Fibroblast of villous mesenchyme (primary cell): ENCODE measurements around the gene MPG. TPM values are rescaled to one million over a fixed set of nuclear protein-coding genes. Genes with fewer than 3 reads are reported as not detected.
A peak's percentile ranks its signal among the peaks of the same experiment; 100 is the strongest.

Experiments
- DNase-seq: peaks from one replicate; pipeline ENCODE4 v3.0.0-alpha.2; 2010; ENCODE audit warnings: low read depth
- H3K4me3 ChIP-seq: 2 replicates; pipeline ENCODE4 v1.5.1; 2011; ENCODE audit warnings: low read depth, mild to moderate bottlenecking, low read length
- CTCF ChIP-seq: IDR thresholded peaks from 2 replicates; pipeline ENCODE4 v1.5.1; 2012; ENCODE audit warnings: low read depth, mild to moderate bottlenecking, low read length; ENCODE audit not compliant: insufficient read depth
- total RNA-seq: library from RNA; depleted of rRNA; stranded (reverse); fragments of >200 nt; gene quantifications from 2 replicates; pipeline ENCODE4 v1.2.3, GENCODE V29; 2012

The MPG gene
- total RNA-seq, 1 donor, result 161 TPM

DNA sequence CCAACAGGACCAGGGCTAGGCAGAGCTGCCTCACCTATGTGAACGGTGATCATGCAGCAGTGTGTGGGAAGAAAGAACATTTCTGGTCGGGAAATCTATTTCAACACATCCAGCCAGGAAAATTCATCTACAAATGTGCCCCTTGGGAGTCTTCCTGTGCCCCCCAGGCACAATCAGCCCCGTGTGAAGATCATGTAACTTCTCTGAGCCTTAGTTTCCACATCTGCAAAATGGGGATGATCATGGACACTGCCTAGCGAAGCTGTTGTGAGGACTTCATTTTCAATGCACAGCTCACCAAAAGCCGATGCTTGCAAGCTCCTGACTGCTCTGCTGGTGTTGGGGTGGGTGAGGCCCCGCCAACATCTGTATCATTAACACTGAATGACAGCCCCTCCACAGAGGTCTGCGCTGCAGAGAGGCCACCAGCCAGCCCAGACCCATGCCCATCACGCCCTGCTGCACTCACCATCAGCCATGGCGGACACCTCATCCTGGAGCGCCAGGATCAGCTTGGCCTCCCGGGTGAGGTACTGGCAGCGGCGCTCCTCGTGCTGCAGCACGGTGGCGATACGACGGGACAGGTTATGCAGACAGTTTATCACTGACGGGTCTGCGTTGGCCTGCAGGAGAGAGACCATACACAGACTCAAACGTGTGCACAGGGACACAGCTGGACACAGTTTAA, 34.3 kb downstream of the MPG start:
- TF ChIP-seq CTCF, result no peak
- no peak overlapping the region for H3K4me3 ChIP-seq
- no peak for DNase-seq

- no peak for DNase-seq
- TF ChIP-seq CTCF, result no peak
- H3K4me3 ChIP-seq, result no peak overlapping the region
These were observed 36.3 kb downstream of the MPG start for GRCh38 chr16:114327-114726.

DNA sequence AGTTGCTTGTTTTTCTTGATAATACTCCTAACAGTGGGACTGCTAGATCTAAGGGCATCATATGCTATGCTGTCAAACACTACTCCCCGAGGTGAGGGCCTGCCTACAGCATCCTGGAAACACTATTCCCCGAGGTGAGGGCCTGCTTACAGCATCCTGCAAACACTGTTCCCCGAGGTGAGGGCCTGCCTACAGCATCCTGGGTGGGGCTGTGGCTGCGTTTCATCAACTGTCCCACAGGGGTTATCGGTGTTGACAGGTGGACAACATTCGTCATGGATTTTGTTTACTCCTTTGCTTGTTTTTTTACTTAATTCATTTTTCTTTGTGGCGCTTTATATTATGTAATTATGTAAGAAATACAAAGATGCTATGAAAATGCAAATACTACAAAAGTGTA, 38.0 kb downstream of the MPG start:
- H3K4me3 ChIP-seq, result no peak overlapping the region
- DNase-seq, result no peak
- no peak for TF ChIP-seq CTCF

DNA sequence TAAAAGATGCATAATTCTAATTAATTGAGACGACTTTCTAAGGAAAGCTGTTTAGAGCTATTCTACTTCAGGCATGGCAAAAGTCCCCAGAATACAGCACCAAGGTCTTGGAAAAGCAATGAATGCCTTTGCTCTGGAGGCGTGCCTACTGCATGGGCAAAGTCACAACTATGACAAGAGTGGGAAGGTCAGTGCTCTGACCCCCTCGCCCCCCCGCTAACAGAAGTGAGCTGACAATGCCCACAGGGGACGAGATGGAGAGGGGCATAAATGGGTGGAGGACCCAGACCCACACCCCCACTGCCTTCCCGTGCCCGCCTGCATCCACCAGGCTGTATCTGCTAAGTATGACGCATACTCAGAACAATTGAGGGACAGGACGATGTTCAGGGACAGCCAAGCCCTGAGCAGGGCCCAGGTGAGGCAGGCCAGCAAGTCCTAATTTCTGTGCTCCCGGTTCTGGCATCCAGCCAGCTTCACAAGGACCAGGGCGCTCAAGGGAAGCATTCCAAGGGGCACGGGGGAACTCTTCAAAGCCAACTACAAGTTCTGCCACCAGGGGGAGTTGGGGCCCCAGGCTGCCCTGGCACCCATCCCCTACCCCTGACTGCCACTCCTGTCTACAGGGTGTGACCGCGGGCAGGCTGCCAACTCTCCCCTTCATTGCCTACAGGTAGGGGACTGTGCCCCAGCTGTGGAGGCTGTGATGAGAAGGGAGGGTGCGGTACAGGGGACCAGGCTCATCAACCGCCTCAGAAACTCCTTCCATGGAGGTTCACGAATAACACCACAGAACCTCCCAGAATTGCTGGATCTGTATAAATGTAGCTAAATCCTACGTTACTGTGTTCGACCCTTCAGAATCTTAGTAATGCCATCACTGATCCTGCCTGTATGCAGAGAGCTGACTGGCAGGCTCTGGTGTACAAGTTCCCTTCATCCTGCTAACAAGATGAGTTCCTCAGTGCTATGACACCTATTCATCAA, 39.6 kb downstream of the MPG start:
- H3K4me3 ChIP-seq, result no peak overlapping the region
- TF ChIP-seq CTCF, result peak; percentile 83
- DNase-seq, result peak; percentile 55

GRCh38 chr16:118857-119256, 40.8 kb downstream of the MPG start:
- H3K4me3 ChIP-seq, result no peak overlapping the region
- no peak for DNase-seq
- TF ChIP-seq CTCF, result no peak

DNA sequence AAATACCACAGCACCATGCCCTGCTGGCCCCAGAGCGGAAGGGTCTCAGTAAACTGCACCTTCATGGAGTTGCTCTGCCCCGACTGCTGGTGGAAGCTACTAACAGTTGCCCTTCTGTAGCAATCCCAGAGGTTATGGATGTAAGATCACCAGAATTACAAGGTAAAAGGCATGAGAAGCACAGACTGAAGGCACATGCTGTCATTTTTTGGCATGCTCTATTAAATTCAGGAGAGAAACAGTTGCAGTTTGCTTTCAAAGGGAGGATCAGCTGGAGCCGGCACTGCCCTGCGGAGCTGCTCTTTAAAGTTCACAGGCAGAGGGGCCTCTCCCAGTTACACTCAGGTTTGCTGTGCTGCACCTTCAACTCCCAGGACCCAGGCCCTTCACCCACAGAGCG, 41.3 kb downstream of the MPG start:
- H3K4me3 ChIP-seq, result no peak overlapping the region
- TF ChIP-seq CTCF, result no peak
- DNase-seq, result no peak
